Tibial nerve (tissue), 3 donors: ENCODE data around the gene ALDH7A1.

Source experiments
- POLR2A ChIP-seq, 2 donors: fragments of 450-650 bp; IDR thresholded peaks; one replicate each; pipeline ENCODE4 v1.6.1; 2017; ENCODE audit warnings: antibody characterized with exemption in 2 of 2, mild to moderate bottlenecking in 2 of 2, moderate library complexity in 2 of 2
- TF ChIP-seq, protein P1 (sequence below), 5 experiments: fragments of 200-600 bp in 3 of 5; fragments of 450-650 bp in 2 of 5; sonication (generic) in 3 of 5; IDR thresholded peaks; one replicate each; pipeline ENCODE4 v1.5.1; 2016 to 2019; ENCODE audit warnings: antibody characterized with exemption in 5 of 5, mild to moderate bottlenecking in 3 of 5, moderate library complexity in 2 of 5

DNA sequence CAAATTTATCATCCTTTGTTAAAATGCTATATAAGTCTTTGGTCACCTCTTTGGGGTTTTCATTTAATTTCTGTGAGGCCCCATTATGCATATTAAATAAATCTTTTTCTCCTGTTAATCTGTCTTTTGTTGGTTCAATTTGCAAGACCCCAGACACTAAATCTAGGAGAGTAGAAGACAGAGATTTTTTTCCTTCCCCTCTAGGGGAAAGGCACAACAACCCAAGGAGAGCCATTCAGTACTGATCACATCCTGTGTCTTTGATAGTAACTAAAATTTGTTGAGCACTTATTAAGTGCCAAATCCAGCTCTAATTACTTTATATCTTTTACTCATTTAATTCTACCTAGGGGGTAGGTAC, 74.4 kb downstream of the ALDH7A1 start:
- TF ChIP-seq, protein P1, sequence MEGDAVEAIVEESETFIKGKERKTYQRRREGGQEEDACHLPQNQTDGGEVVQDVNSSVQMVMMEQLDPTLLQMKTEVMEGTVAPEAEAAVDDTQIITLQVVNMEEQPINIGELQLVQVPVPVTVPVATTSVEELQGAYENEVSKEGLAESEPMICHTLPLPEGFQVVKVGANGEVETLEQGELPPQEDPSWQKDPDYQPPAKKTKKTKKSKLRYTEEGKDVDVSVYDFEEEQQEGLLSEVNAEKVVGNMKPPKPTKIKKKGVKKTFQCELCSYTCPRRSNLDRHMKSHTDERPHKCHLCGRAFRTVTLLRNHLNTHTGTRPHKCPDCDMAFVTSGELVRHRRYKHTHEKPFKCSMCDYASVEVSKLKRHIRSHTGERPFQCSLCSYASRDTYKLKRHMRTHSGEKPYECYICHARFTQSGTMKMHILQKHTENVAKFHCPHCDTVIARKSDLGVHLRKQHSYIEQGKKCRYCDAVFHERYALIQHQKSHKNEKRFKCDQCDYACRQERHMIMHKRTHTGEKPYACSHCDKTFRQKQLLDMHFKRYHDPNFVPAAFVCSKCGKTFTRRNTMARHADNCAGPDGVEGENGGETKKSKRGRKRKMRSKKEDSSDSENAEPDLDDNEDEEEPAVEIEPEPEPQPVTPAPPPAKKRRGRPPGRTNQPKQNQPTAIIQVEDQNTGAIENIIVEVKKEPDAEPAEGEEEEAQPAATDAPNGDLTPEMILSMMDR (IDR thresholded peaks at IDR 0.05): no peak
- no peak for TF ChIP-seq POLR2A (IDR thresholded peaks at IDR 0.05)
